GM12878 (cell line): ENCODE measurements around the gene DDX23. TPM values are rescaled to one million over a fixed set of nuclear protein-coding genes. Genes with fewer than 3 reads are reported as not detected.

Experiments used
- ATAC-seq: fragments of 200-7000 bp; cut with Tn5 transposase; 3 replicates; pipeline ENCODE4 v1.9.1; 2020; ENCODE audit warnings: mild to moderate bottlenecking, moderate library complexity
- BruUV-seq: library from RNA; stranded (reverse); fragments of 400-500 nt; replicated peaks from 2 replicates; lab custom pipeline; 2021; lab: Mats Ljungman, UMichigan
- CTCF ChIA-PET: fragments of 300-600 bp; sonication (Branson Sonifier 250); formaldehyde crosslinking; extraction: SDS; loops from one replicate; lab custom pipeline; 2021; ENCODE audit warnings: inconsistent platforms; lab: Yijun Ruan, JAX
- POLR2A ChIA-PET: fragments of 350-600 bp; formaldehyde crosslinking; extraction: SDS; loops from one replicate; lab custom pipeline; 2021; ENCODE audit warnings: inconsistent platforms; lab: Charles Lee
- RAD21 ChIA-PET: fragments of 300-600 bp; sonication (Branson Sonifier 250); formaldehyde crosslinking; loops from one replicate; lab custom pipeline; 2023; ENCODE audit warnings: antibody characterized with exemption; ENCODE audit not compliant: unreplicated experiment; lab: Charles Lee
- SMC1A ChIA-PET: fragments of 300-600 bp; sonication (Branson Sonifier 250); formaldehyde crosslinking; loops from one replicate; lab custom pipeline; 2023; ENCODE audit not compliant: unreplicated experiment, uncharacterized antibody; lab: Charles Lee
- DNase-seq: peaks from one replicate; pipeline ENCODE4 v3.0.0-alpha.2; 2011; ENCODE audit warnings: low read depth, low spot score
- FAIRE-seq: peaks from 3 replicates; lab custom pipeline; 2011; peaks lifted over from hg19 to GRCh38; lab: Jason Lieb, UNC
- H2AFZ ChIP-seq: 2 replicates; pipeline ENCODE4 v1.6.0; 2011; ENCODE audit warnings: low read depth, low read length, control low read depth; ENCODE audit not compliant: control insufficient read depth
- H3K27ac ChIP-seq: 2 replicates; pipeline ENCODE4 v1.5.1; 2011; ENCODE audit warnings: control low read depth; ENCODE audit not compliant: control insufficient read depth, insufficient read depth
- H3K27me3 ChIP-seq, 2 experiments: replicated peaks in 1 of 2; 2 replicates each; pipeline versions ENCODE4 v1.6.0 to v1.6.1; 2011; ENCODE audit warnings: low read length in 1 of 2; ENCODE audit not compliant: control insufficient read depth in 2 of 2, insufficient read depth in 2 of 2
- H3K36me3 ChIP-seq, 2 experiments: 2 replicates each; pipeline ENCODE4 v1.5.1; 2011; ENCODE audit warnings: low read length in 1 of 2; ENCODE audit not compliant: control insufficient read depth in 2 of 2, insufficient read depth in 2 of 2
- H3K4me1 ChIP-seq: 2 replicates; pipeline ENCODE4 v1.6.1; 2011; ENCODE audit warnings: mild to moderate bottlenecking, low read length, moderate library complexity, mixed read lengths; ENCODE audit not compliant: control insufficient read depth, insufficient read depth
- H3K4me2 ChIP-seq: 2 replicates; pipeline ENCODE4 v1.6.0; 2011; ENCODE audit warnings: control low read depth; ENCODE audit not compliant: control insufficient read depth, insufficient read depth
- H3K4me3 ChIP-seq: fragments of 200-600 bp; sonication (generic); 2 replicates; pipeline ENCODE4 v1.5.1; 2016
- H3K79me2 ChIP-seq: 2 replicates; pipeline ENCODE4 v1.6.0; 2011; ENCODE audit warnings: low read length; ENCODE audit not compliant: control insufficient read depth, insufficient read depth
- H3K9ac ChIP-seq: 2 replicates; pipeline ENCODE4 v1.8.0; 2011; ENCODE audit warnings: low read length, control low read depth, mixed read lengths; ENCODE audit not compliant: control insufficient read depth, insufficient read depth
- H3K9me3 ChIP-seq: replicated peaks from 3 replicates; pipeline ENCODE4 v1.5.1; 2011; ENCODE audit warnings: mild to moderate bottlenecking, low read length; ENCODE audit not compliant: control insufficient read depth, insufficient read depth
- H4K20me1 ChIP-seq: 2 replicates; pipeline ENCODE4 v1.6.0; 2011; ENCODE audit not compliant: control insufficient read depth, insufficient read depth
- GATAD2B ChIP-seq: fragments of 450-650 bp; conservative IDR thresholded peaks from 2 replicates; pipeline ENCODE4 v1.6.1; 2017; ENCODE audit warnings: low read depth, mild to moderate bottlenecking, moderate library complexity
- IKZF1 ChIP-seq: fragments of 450-650 bp; conservative IDR thresholded peaks from 2 replicates; pipeline ENCODE4 v1.6.1; 2017; ENCODE audit warnings: antibody characterized with exemption, mild to moderate bottlenecking
- SIX5 ChIP-seq: IDR thresholded peaks from 2 replicates; pipeline ENCODE4 v1.6.1; 2011; ENCODE audit warnings: mild to moderate bottlenecking, low read depth, low read length, moderate library complexity; ENCODE audit not compliant: severe bottlenecking
- SMARCA5 ChIP-seq: fragments of 450-650 bp; IDR thresholded peaks from 2 replicates; pipeline ENCODE4 v1.6.1; 2017; ENCODE audit warnings: mild to moderate bottlenecking
- TARDBP ChIP-seq: IDR thresholded peaks from 2 replicates; pipeline ENCODE4 v1.6.1; 2016; ENCODE audit warnings: borderline replicate concordance
- WGBS: methylation state at CpG from one replicate; pipeline ENCODE4 v1.1.6; 2016; ENCODE audit warnings: low lambda C conversion rate; ENCODE audit not compliant: insufficient replicate concordance, insufficient coverage; ENCODE audit errors: missing lambda C conversion rate; 5-methylcytosine and 5-hydroxymethylcytosine counted together
- in situ Hi-C: fragments of 300-500 bp; cut with MboI; formaldehyde crosslinking; loops from 9 replicates; pipeline ENCODE4 v1.14.3; 2018; ENCODE audit warnings: mixed read lengths
- intact Hi-C: fragments of 100-400 bp; cut with micrococcal nuclease; formaldehyde crosslinking; loops from one replicate; pipeline ENCODE4 v1.14.2; 2022; ENCODE audit not compliant: unreplicated experiment
- polyA plus RNA-seq, 11 experiments: library from polyadenylated mRNA; depleted of rRNA in 4 of 11; unstranded in 6 of 11; stranded (reverse) in 5 of 11; fragments of >200 nt; fragmentation: Nextera tagmentation in 4 of 11; fragmentation: Illumina TruSeq in 1 of 11; extraction: Ambion mirVana in 4 of 11; extraction: Trizol in 1 of 11; gene quantifications; 1 replicate in 1 of 11; 2 replicates in 10 of 11; pipeline versions ENCODE4 v1.2.1 to v1.2.3, GENCODE V29; 2011 to 2016; ENCODE audit warnings: inconsistent platforms in 2 of 11, missing spikeins in 2 of 11, low read depth in 1 of 11
- total RNA-seq, 4 experiments: library from RNA; depleted of rRNA in 3 of 4; stranded (reverse); fragments of >200 nt in 3 of 4; fragmentation: Illumina TruSeq in 1 of 4; extraction: Trizol in 1 of 4; gene quantifications; 2 replicates each; pipeline versions ENCODE4 v1.2.1 to v1.2.3, GENCODE V29; 2013 to 2021
- TF ChIP-seq, protein P1 (sequence below): IDR thresholded peaks from 2 replicates; pipeline ENCODE4 v1.6.1; 2012; ENCODE audit warnings: low read depth, low read length, improper control_type of control experiment
- TF ChIP-seq, protein P2 (sequence below): fragments of 150-350 bp; IDR thresholded peaks from 2 replicates; pipeline ENCODE4 v1.6.1; 2014; ENCODE audit warnings: mild to moderate bottlenecking, low read depth, low read length

The DDX23 gene
- total and polyA plus RNA-seq, 10 of the 15 experiments (the other 5 are each of a cell fraction or from before 2014, with no cell fraction given): 25.8 to 107 (median 77.4) TPM

DNA sequence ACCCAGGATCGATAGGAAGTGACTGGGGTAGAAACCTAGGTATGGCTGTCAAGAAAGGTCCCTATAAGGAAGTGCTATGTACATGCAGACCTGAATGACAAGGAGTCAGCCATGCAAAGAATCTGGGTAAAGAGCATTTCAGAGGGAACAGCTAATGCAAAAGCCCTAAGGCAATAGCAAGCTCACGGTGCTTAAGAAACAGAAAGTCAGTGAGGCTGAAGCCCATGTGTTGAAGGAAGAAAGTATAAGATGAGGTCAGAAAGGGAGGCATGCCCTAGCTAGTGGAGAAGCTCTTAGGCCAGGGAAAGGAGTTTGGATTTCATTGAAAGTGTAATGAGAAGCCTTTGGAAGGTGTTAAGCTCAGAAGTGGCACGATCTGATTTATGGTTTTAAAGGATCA lies 57.1 kb downstream of the DDX23 start:
- no peaks in the 10 kb centered on the region for H3K4me1 ChIP-seq
- ChIA-PET RAD21 (interaction anchor here (0.9 to 6.3 kb wide), 16 partner anchors 10 to 254 kb away, joined by 3 to 158 read pairs (median 6); no protein-coding TSS in a partner anchor), POLR2A (interaction anchor here (0.6 to 2.1 kb wide), 3 partner anchors 41 to 133 kb away, joined by 3 to 8 read pairs (median 4); no protein-coding TSS in a partner anchor), SMC1A (interaction anchor here (0.8 to 6.6 kb wide), 24 partner anchors 10 to 595 kb away, joined by 3 to 182 read pairs (median 4); partner anchors contain the start of gene KANSL2), CTCF (interaction anchor here (0.7 to 12.2 kb wide), 23 partner anchors 10 to 597 kb away, joined by 3 to 405 read pairs (median 6); partner anchors contain the start of genes CACNB3 and DDX23)
- no peaks in the 10 kb centered on the region for H3K79me2 ChIP-seq
- H3K4me3 ChIP-seq: no peak overlapping the region
- H3K36me3 ChIP-seq: no peaks in the 10 kb centered on the region
- TF ChIP-seq TARDBP (no peak), GATAD2B (no peak), SIX5 (no peak)
- no peak for DNase-seq
- WGBS: 43% methylated on average over 3 of the region's 3 CpGs
- H2AFZ ChIP-seq: no peak overlapping the region
- H3K9me3 ChIP-seq: no peaks in the 10 kb centered on the region
- no peaks in the 10 kb centered on the region for H4K20me1 ChIP-seq
- H3K27me3 ChIP-seq: no peaks in the 10 kb centered on the region; a peak in 1 of 4 replicates
- ATAC-seq: peak; percentile 56
- no peak overlapping the region for H3K4me2 ChIP-seq
- intact Hi-C loops (loop anchor here (10.0 kb wide), 2 partner anchors 120 to 250 kb away; no protein-coding TSS in a partner anchor), in situ Hi-C loops (loop anchor here (5.0 to 10.0 kb wide), 2 partner anchors 43 to 250 kb away; no protein-coding TSS in a partner anchor)
- FAIRE-seq: no peak
- BruUV-seq: no TSS peak
- no peak overlapping the region for H3K9ac ChIP-seq
- no peak overlapping the region for H3K27ac ChIP-seq

- no peak for DNase-seq
- Histone ChIP-seq H3K27ac (no peak overlapping the region), H2AFZ (no peak overlapping the region), H3K9ac (no peak overlapping the region), H3K27me3 (no peaks in the 10 kb centered on the region; a peak in 1 of 4 replicates), H3K4me3 (no peak overlapping the region), H4K20me1 (no peaks in the 10 kb centered on the region), H3K4me2 (no peak overlapping the region), H3K9me3 (no peaks in the 10 kb centered on the region), H3K4me1 (no peaks in the 10 kb centered on the region), H3K79me2 (no peaks in the 10 kb centered on the region), H3K36me3 (no peaks in the 10 kb centered on the region)
- CTCF ChIA-PET: interaction anchor here (0.6 to 12.2 kb wide), 12 partner anchors 9 to 596 kb away, joined by 3 to 405 read pairs (median 15); partner anchors contain the start of genes CACNB3 and DDX23
- no peak for FAIRE-seq
- TF ChIP-seq, protein P1, sequence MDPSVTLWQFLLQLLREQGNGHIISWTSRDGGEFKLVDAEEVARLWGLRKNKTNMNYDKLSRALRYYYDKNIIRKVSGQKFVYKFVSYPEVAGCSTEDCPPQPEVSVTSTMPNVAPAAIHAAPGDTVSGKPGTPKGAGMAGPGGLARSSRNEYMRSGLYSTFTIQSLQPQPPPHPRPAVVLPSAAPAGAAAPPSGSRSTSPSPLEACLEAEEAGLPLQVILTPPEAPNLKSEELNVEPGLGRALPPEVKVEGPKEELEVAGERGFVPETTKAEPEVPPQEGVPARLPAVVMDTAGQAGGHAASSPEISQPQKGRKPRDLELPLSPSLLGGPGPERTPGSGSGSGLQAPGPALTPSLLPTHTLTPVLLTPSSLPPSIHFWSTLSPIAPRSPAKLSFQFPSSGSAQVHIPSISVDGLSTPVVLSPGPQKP: no peak
- TF ChIP-seq IKZF1: no peak
- TF ChIP-seq, protein P2, sequence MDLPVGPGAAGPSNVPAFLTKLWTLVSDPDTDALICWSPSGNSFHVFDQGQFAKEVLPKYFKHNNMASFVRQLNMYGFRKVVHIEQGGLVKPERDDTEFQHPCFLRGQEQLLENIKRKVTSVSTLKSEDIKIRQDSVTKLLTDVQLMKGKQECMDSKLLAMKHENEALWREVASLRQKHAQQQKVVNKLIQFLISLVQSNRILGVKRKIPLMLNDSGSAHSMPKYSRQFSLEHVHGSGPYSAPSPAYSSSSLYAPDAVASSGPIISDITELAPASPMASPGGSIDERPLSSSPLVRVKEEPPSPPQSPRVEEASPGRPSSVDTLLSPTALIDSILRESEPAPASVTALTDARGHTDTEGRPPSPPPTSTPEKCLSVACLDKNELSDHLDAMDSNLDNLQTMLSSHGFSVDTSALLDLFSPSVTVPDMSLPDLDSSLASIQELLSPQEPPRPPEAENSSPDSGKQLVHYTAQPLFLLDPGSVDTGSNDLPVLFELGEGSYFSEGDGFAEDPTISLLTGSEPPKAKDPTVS: no peak
- TF ChIP-seq SMARCA5: no peak
- WGBS: 62% methylated on average over 3 of the region's 3 CpGs
- SMC1A ChIA-PET: interaction anchor here (0.9 to 6.6 kb wide), 4 partner anchors 28 to 173 kb away, joined by 3 to 182 read pairs (median 4); no protein-coding TSS in a partner anchor
- RAD21 ChIA-PET: interaction anchor here (0.6 to 6.3 kb wide), 6 partner anchors 32 to 277 kb away, joined by 3 to 158 read pairs (median 4); no protein-coding TSS in a partner anchor
- no TSS peak for BruUV-seq
- no peak for ATAC-seq
- in situ Hi-C loops (loop anchor here (10.0 kb wide), 1 partner anchor 249 kb away; no protein-coding TSS in a partner anchor), intact Hi-C loops (loop anchor here (10.0 kb wide), 2 partner anchors 119 to 249 kb away; no protein-coding TSS in a partner anchor)
- POLR2A ChIA-PET: interaction anchor here (0.5 to 2.1 kb wide), 2 partner anchors 9 to 40 kb away, joined by 3 to 8 read pairs; no protein-coding TSS in a partner anchor
Observed at GRCh38 chr12:48793696-48794095, 58.3 kb downstream of the DDX23 start.
